ENCODE results near the gene DQX1.
"Not testable (repeated sequence)": the region's sequence is repeated elsewhere in the genome, so short reads cannot be mapped to it uniquely, and the experiment has no call there.

Gene DQX1, protein sequence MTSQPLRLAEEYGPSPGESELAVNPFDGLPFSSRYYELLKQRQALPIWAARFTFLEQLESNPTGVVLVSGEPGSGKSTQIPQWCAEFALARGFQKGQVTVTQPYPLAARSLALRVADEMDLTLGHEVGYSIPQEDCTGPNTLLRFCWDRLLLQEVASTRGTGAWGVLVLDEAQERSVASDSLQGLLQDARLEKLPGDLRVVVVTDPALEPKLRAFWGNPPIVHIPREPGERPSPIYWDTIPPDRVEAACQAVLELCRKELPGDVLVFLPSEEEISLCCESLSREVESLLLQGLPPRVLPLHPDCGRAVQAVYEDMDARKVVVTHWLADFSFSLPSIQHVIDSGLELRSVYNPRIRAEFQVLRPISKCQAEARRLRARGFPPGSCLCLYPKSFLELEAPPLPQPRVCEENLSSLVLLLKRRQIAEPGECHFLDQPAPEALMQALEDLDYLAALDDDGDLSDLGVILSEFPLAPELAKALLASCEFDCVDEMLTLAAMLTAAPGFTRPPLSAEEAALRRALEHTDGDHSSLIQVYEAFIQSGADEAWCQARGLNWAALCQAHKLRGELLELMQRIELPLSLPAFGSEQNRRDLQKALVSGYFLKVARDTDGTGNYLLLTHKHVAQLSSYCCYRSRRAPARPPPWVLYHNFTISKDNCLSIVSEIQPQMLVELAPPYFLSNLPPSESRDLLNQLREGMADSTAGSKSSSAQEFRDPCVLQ

DNA sequence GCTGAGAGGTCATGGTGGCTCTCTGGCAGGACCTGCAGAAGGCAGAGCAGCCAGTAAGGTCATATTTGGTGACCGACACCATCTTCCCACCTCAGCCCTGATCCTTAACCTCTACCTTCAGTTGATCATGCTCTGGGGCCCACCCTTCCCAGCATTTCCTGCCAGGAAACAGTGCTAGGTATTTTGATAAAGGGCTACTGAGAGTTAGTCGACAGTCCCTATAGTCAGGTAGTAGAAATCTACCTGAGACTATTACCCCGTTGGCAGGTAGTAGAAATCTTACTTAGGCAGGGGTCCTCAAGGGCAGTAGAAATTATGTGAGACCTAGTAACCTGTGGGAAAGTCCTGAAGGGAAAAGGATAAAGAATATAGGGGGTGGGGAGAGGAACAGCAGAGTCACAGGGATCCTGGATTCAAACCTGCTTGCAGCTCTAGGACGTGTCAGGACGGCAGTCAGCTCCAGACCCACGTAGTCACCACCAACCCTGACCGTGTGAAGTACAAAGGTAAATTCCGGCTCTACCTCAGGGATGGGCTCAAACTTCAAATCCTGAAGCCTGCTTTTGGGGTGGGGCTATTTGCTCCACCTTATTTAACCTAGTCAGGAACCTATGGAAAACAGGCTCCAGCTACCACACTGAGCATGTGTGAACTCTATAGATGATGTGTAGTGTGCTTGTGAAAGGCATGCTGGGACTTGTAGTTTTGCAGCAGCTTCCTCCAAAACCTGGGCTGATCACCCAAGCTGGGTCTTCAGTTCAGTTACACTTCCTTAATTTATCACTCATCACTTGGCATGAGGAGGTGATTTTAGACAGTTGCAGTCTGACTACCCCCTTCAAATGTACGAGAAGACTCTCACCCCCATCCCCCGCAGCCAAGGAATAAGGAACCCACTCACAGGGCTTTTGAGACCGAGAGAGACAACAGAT is at the start of gene DQX1:
Gene DQX1 (minus strand): TSS at position 515 of the 932 bp plus-strand sequence. CDS start 502 bp downstream, at position 13.
- no peak for DNase-seq (ENCODE audit: low read depth, low spot score)

DNA sequence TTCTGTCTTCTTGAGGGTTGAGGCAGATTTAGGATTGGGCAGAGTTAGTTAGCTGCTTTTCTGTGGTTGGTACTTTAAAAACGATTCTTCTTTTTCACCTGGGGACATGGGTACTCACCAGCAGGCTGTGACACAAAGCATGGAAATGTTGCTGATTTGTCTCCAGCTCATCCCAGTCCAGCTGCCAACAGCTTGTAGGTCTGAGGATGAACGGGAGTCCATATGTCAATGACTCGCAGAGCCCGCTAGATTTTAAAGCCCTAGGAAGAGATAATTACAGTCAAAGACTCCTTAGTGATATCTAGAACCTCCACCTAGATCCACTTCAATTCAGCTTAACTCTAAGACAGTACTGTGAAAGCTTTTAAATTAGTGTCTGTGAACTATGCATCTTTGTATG is 49.3 kb upstream of the DQX1 start:
- DNase-seq (ENCODE audit: low read depth, low spot score) = no peak

DNA sequence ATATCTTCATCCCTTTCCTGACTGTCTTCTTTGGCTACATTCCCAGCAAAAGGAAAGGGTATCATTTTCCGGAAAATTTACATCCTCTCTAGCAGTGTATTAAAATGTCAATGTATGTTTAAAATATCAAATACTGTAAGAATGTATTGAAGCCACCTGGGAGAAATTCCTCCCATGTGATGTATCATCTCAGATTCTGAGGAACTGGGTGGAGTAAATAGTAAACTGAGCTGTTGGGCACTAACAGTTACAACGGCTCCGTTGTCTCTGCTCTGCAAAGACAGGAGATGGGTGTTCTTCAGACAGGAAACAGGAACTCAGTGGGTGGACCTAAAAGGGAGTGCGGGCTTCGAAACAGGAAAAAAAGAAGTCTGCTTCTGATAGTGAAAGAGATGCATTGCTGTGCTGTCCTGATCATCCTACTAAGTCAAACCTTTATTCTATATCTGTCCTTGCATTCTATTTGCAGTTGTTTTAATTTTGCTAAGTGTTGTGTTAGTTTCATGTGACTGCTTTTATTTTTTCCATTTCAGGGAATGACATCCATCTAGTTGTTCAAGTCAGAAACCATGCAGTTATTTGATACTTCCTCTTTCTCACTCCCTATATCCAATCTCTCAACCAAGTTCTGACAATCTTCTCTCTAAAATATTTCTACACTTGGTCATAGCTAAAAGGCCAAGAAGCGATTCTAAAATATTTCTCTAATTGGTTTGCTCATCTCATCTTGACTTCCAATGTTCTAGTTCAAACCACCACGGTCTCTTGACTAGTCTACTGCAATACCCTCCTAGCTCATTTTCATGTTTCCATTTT is 47.9 kb upstream of the DQX1 start:
- DNase-seq (ENCODE audit: low read depth, low spot score) = no peak

DNA sequence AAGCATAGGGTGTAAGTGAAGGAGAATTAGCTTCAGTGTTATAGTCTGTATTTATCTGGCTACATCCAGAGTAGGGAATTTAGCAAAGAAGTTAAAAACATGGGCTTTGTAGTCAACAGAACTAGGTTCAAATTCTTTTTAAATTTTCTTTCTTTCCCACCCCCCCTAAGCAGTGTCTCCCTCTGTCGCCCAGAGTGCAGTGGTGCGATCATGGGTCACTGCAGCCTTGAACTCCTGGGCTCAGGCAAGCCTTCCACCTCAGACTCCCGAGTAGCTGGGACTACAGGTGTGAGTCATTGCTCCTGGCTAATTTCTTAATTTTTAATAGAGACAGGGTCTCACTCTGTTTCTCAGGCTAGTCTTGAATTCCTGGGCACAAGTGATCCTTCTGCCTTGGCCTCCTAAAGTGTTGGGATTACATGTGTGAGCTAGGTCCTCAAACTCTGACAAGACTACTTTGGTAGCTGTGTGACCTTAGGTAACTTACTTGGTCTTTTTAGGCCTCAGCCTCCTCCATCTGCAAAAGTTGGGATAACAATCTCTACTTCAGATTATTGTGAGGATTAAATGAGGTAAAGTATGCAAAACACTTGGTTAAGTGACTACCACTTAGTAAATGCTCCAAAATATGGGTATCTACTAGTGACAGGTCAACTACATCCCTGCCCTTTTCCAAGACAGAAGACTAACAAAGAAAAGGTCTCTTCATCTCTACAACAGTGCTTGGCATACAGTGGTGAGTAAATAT is 46.3 kb upstream of the DQX1 start:
- no peak for DNase-seq (ENCODE audit: low read depth, low spot score)

DNA sequence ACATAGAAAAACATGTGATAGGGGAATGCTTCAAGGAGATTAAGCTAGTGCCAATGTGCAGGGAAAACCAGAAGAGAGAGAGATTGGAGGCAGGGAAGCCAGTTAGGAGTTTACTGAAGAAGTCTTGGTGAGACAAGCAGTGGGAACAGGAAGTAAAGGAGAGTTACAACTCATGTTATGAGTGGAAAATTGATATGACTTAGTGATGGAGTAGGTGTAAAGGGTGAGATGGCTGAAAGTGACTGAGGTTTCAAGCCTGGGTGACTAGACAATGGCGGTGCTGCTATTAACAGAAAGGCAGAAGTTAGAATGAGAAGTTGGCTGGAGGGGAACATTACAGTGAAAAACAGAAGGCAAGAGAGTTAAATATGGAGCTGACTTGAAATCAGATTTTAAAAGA is 45.0 kb upstream of the DQX1 start:
- no peak for DNase-seq (ENCODE audit: low read depth, low spot score)

DNA sequence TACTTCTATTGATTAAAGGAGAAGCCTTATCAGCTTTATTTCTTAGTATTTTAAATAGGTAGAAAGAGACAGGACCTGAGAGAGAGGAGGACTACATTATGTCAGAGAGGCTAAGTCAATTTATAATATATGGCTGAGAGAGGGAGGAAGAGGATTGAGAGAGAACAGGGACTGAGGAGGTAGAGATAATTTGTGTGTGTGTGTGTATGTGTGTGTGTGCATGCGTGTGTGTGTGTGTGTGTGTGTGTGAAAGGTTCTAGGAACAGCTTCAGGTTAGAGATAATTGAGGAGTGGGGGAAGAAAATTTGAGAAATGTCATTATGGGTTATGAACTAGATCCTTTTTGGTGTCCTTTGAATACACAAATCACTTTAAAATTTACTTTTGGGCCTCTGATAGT is 43.7 kb upstream of the DQX1 start:
- DNase-seq (ENCODE audit: low read depth, low spot score) = no peak

DNA sequence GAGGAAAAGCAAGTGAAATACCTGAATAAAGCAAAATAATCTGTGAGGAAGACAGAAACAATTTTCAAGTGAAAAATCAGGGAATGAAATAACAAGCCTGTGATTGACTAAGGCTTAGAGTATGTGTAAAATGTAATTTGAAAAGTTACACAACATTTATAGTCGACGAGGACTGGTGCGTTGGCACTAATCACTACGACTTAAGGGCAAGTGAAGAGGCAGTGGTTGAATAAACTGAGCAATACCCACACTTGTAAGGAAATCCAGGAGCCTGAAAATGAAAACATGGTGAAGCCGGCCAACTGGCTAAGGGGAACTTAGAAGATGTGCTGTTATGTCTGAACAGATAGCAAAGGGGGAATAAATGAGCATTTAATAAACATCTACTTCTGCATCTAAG is 41.9 kb upstream of the DQX1 start:
- DNase-seq (ENCODE audit: low read depth, low spot score) = peak; percentile 70

DNA sequence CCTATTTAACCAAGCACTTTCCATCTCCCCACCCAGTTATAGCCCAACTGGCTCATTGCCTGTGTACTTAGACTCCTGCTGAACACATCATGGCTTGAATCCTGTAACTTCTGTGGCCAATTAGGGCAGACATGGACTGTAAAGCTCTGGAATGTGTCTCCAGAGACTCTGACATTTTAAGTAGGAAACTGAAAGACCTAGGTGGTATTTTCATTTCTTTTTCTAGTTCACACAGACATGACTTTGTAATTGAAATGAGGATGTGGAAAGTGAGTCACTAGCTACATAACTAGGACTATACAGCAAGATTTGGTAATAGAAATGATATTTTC is 40.7 kb upstream of the DQX1 start:
- peak; percentile 95 for DNase-seq (ENCODE audit: low read depth, low spot score)

DNA sequence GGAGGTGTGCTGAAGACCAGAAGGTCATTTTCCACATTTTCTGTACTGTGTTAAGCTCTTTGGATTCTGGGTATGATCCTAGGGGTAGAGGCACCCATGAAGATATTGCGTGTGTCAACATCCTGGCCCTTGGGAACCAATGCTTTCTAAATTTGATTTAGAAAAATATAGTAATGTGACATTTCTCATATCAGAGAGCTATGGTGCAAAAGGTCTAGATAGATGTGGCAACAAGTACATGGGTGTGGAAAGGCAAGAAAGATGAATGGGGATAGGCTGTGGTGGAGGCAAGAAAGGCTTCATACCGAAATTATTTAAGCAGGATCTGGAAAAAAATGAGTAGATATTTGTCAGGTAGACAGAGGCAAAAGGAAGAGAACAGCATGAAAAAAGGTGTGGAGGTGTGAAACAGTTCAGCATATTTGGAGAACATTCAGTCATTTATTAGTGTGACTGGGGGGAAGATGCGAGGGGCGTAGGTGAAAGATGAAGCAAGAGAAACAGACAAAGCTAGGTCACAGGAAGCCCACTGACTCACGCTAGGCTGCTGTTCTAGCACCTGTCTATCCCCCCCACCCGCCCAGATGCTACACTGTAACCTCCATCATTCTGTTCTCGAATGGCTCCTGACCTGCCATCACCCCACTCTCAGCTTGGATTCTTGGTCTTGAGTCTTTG is 40.2 kb upstream of the DQX1 start:
- DNase-seq (ENCODE audit: low read depth, low spot score) = no peak

DNA sequence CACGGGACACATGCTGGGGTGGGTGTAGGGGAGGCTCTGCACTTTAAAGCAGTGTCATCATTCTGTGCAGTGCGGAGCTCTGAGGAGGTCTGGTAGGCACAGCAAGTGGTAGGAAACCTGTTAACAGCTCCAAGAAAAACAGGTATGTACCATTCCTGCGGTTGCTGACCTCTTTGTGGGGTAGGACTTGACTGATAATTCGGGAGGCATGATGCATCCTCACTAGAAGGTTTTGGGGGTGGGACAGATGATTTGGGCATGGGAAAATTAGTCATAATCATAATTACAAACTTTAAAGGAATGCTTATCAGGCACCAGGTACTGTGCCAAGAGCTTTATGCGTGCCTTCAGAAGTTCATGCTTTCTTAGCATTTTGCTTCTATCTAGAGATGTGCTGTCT is 38.2 kb upstream of the DQX1 start:
- DNase-seq (ENCODE audit: low read depth, low spot score) = peak; percentile 81

DNA sequence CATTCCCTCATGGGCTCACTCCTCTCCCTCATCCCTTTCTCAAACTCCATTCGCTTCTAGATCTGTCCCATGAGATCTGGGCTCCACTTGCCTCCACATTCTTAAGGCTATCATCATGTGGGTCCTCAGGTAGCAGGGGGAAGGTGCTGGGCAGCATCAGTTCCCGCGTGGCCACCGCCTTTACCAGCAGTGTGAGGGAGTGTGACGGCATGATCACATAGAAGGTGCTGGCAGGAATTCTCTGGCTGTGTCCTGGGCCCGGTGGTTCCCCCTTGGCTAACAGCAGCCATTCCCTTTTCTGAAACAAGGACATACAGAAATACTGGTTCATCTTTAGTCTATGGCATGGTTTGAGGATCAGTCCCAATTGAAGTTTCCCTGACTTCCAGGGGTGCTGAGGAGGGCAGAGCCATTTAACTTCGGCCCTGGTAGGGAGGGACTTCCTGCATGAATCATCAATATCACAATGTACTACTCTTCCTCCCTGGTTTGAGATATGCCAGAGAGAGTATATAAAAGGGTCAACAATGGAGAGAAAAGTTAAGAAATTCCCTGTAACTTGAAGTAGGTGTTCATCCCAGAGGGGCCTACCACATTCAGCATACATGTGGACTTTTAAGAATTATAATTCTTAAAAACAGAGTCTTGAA is 36.2 kb upstream of the DQX1 start:
- no peak for DNase-seq (ENCODE audit: low read depth, low spot score)

DNA sequence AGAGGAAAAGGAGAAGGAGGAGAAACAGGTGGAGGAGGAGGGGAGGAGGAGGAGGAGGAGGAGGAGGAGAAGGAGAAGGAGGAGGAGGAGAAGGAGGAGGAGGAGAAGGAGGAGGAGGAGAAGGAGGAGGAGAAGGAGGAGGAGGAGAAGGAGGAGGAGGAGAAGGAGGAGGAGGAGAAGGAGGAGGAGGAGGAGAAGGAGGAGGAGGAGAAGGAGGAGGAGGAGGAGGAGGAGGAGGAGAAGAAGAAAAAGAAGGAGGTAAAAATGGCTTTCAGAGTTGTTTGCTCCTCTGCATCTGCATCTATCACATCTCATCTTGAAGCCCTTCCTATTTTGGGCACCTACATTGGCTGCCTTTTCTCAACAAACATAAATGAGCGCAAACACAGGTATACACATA is 35.0 kb upstream of the DQX1 start:
- not testable (repeated sequence) for DNase-seq (ENCODE audit: low read depth, low spot score)

DNA sequence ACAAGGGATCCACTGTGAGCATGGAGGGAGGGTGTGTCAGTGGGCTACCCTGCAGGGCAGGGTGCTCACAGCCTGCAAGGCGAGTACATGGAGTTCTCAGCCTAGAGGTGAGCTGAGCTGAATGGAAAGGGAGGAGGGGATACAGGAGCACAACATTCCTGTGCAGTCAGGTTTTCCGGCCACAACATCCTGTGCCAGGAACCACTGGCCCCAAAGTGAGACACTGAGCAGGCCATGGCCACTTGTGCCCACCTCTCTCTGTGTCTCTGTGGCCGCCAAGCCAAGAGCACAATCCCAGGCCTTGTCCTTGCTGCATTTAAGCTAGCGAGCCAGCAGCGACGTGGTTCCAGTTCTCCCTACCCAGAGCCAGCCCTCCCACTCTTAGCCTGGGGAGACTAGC is 34.6 kb upstream of the DQX1 start:
- peak; percentile 67 for DNase-seq (ENCODE audit: low read depth, low spot score)

DNA sequence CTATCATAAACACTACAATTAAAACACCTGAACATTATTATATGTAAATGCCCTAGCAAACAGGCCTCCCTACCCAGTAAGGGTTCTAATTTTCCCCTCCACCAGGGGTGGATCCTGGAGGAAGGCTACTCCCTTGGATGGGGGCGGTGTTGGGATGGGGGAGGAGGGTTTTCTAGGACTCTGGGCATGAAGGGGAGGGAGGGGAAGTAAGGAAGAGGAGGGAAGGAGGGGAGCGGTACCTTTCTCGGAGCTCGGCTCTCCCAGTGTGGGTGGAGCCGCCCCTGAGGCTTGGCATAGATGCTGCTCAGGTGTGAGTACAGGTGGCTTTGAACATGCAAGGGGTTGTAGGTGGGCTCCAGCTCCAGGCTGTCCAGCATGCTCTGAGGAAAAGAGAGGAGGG is 33.9 kb upstream of the DQX1 start:
- no peak for DNase-seq (ENCODE audit: low read depth, low spot score)

DNA sequence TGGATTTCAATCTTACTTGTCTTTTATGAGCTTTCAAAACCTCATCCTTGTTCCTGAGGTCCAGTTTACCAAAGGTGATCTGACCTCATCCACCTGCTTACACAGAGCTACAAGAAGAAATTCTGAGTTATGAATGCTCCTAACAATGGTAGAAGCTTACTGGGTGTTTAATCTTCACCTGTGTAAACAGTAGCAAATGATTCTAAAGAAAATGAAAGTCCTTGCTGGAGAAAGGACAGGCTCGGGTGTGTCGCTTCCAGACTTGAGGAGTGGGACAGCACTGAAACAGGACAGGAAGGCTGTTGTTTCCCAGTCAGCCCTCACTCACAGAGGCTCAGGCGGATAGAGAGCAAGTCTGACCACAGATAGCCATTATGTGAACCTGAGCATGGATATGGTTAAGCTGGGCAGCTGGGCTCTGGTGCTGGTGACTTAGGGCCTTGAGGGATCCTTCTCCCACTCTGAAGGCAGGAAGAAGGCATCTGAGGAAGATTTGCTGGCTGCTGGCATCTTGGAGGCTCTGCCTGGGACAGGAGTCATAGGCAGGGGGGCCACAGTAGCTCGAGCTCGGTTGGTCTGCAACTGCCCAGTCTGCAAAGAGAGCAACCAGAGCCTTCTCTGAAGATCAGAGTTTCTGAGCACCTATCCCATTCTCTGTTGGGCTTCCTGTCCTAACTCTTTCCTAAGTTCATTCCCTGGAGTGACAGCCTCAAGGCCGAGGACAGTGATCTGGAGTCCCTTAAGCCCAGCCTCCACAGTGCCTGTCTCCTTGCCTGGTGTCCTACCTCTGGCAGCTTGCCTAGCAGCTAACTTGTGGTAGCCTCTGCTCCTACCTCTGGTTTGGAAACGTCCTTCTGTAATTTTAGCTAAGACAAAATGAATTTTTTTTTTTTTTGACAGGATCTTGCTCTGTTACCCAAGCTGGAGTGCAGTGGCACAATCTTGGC is 32.5 kb upstream of the DQX1 start:
- no peak for DNase-seq (ENCODE audit: low read depth, low spot score)

DNA sequence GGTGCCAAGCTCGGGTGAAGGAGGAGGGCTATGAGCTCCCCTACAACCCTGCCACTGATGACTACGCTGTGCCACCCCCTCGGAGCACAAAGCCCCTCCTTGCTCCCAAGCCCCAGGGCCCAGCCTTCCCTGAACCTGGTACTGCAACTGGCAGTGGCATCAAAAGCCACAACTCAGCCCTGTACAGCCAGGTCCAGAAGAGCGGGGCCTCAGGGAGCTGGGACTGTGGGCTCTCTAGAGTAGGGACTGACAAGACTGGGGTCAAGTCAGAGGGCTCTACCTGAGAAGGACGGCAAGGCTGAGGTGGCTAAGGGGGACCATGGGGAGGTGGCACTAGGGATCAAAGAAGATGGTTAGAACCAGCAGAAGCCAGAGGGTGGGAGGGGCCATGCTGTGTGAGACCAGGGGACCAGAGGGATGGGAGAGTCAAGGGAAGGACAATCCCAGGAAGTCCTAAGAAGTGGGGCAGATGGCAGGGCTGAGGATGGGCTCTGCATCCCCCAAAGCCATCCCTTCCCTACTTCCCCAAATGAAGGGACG is 30.9 kb upstream of the DQX1 start:
- no peak for DNase-seq (ENCODE audit: low read depth, low spot score)

DNA sequence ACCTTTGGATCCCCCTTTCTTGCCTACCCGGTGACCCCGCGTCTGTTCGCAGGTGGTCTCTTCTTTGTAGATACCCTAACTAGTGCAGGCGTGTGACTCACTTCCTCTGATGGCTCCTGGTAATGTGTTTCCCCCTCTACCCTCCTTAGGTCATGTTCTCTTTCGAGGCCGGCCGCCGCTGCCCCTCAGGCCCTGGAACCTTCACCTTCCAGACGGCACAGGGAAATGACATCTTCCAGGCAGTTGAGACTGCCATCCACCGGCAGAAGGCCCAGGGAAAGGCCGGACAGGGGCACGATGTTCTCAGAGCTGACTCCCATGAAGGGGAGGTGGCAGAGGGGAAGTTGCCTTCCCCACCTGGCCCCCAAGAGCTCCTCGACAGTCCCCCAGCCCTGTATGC is 30.1 kb upstream of the DQX1 start:
- DNase-seq (ENCODE audit: low read depth, low spot score) = no peak

DNA sequence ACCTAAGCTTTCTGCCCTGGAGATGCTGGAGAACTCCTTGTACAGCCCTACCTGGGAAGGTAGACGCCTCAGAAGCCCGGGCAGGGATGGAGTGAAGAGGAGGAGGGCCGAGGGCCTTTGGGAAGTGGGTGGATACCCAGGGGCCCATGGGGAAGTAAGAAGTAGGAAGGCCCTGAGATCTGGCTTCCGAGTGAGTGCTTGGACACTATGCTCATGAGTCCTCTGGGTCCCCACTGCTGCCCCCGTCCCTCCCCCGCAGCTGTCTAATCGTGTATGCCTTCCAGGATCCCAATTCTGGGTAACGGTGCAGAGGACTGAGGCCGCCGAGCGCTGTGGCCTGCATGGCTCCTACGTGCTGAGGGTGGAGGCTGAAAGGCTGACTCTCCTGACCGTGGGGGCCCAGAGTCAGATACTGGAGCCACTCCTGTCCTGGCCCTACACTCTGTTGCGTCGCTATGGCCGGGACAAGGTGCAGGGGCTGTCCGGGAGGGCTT is 29.6 kb upstream of the DQX1 start:
- no peak for DNase-seq (ENCODE audit: low read depth, low spot score)
